DMS79 (cell line): ENCODE data around the gene GCNT1.
"Not testable (repeated sequence)": the region's sequence is repeated elsewhere in the genome, so short reads cannot be mapped to it uniquely, and the experiment has no call there.

Experiments used
- DNase-seq: peaks from one replicate; lab custom pipeline; 2025; lab: John Stamatoyannopoulos, UW

Gene GCNT1

GRCh38 chr9:76443887-76444286, 15.1 kb upstream of the GCNT1 start:
- DNase-seq = no peak

GRCh38 chr9:76444322-76444929, 14.6 kb upstream of the GCNT1 start:
- DNase-seq = no peak

- DNase-seq = no peak
These were observed 13.0 kb upstream of the GCNT1 start for GRCh38 chr9:76445976-76446375.

GRCh38 chr9:76448501-76448900, 10.5 kb upstream of the GCNT1 start:
- DNase-seq = no peak

GRCh38 chr9:76451234-76451633, 7.7 kb upstream of the GCNT1 start:
- no peak for DNase-seq

- DNase-seq = no peak
These were observed 6.1 kb upstream of the GCNT1 start for GRCh38 chr9:76452839-76453238.

GRCh38 chr9:76453785-76454184, 5.2 kb upstream of the GCNT1 start:
- no peak for DNase-seq

- no peak for DNase-seq
These were observed 4.7 kb upstream of the GCNT1 start for GRCh38 chr9:76454311-76454710.

- no peak for DNase-seq
These were observed 2.6 kb upstream of the GCNT1 start for GRCh38 chr9:76456202-76456926.

GRCh38 chr9:76459694-76460635, 983 bp downstream of the GCNT1 start:
- DNase-seq = no peak

- no peak for DNase-seq
These were observed 3.1 kb downstream of the GCNT1 start for GRCh38 chr9:76462126-76462525.

GRCh38 chr9:76463211-76463610, 4.2 kb downstream of the GCNT1 start:
- DNase-seq = no peak

- no peak for DNase-seq
These were observed 5.7 kb downstream of the GCNT1 start for GRCh38 chr9:76464706-76465105.

- DNase-seq = no peak
These were observed 6.7 kb downstream of the GCNT1 start for GRCh38 chr9:76465442-76466298.

- DNase-seq = no peak
These were observed 7.3 kb downstream of the GCNT1 start for GRCh38 chr9:76466299-76466605.

- DNase-seq = no peak
These were observed 15.4 kb downstream of the GCNT1 start for GRCh38 chr9:76474419-76474818.

- no peak for DNase-seq
These were observed 16.7 kb downstream of the GCNT1 start for GRCh38 chr9:76475686-76476085.

- not testable (repeated sequence) for DNase-seq
These were observed 18.8 kb downstream of the GCNT1 start for GRCh38 chr9:76477818-76478217.

GRCh38 chr9:76478226-76478625, 19.2 kb downstream of the GCNT1 start:
- no peak for DNase-seq

- DNase-seq = not testable (repeated sequence)
These were observed 20.4 kb downstream of the GCNT1 start for GRCh38 chr9:76479337-76479736.

- no peak for DNase-seq
These were observed 27.2 kb downstream of the GCNT1 start for GRCh38 chr9:76486151-76486550.
